Large intestine (tissue), 3 donors: Measurements from ENCODE around the gene PROX1. TPM values are rescaled to one million over a fixed set of nuclear protein-coding genes. Genes with fewer than 3 reads are reported as not detected.

Source experiments
- DNase-seq, 2 donors: peaks; one replicate each; pipeline versions ENCODE4 v3.0.0 to v3.0.0-alpha.2; 2013
- H3K27ac ChIP-seq: one replicate; pipeline ENCODE4 v1.5.1; 2013; ENCODE audit warnings: low read length
- H3K27me3 ChIP-seq: 2 replicates; pipeline ENCODE4 v1.6.1; 2013; ENCODE audit warnings: low read length; ENCODE audit not compliant: control insufficient read depth, insufficient read depth
- H3K36me3 ChIP-seq: 2 replicates; pipeline ENCODE4 v1.6.1; 2013; ENCODE audit warnings: low read length; ENCODE audit not compliant: control insufficient read depth, insufficient read depth
- H3K4me1 ChIP-seq: one replicate; pipeline ENCODE4 v1.6.1; 2013; ENCODE audit warnings: low read length; ENCODE audit not compliant: control insufficient read depth, insufficient read depth
- H3K4me3 ChIP-seq: one replicate; pipeline ENCODE4 v1.5.1; 2013; ENCODE audit warnings: low read length
- H3K9me3 ChIP-seq: one replicate; pipeline ENCODE4 v1.6.1; 2013; ENCODE audit warnings: mild to moderate bottlenecking, low read depth, low read length, moderate library complexity; ENCODE audit not compliant: control insufficient read depth
- WGBS: methylation state at CpG from one replicate; pipeline ENCODE4 v1.1.5; 2013; ENCODE audit warnings: low lambda C conversion rate; ENCODE audit not compliant: insufficient coverage; 5-methylcytosine and 5-hydroxymethylcytosine counted together
- polyA plus RNA-seq: library from polyadenylated mRNA; unstranded; fragments of 120-200 nt; gene quantifications from one replicate; pipeline ENCODE4 v1.2.1, GENCODE V29; 2013

Gene PROX1
- polyA plus RNA-seq, 1 donor = 7.8 TPM

- Histone ChIP-seq H3K4me1 (no peaks in the 10 kb centered on the region), H3K9me3 (no peaks in the 10 kb centered on the region), H3K36me3 (no peaks in the 10 kb centered on the region), H3K27ac (no peak overlapping the region), H3K4me3 (no peak overlapping the region), H3K27me3 (no peaks in the 10 kb centered on the region)
- WGBS = 36% methylated on average over 1 of the region's 3 CpGs
- DNase-seq = no peak
Measured at GRCh38 chr1:214021321-214021720, 33.5 kb downstream of the PROX1 start.

DNA sequence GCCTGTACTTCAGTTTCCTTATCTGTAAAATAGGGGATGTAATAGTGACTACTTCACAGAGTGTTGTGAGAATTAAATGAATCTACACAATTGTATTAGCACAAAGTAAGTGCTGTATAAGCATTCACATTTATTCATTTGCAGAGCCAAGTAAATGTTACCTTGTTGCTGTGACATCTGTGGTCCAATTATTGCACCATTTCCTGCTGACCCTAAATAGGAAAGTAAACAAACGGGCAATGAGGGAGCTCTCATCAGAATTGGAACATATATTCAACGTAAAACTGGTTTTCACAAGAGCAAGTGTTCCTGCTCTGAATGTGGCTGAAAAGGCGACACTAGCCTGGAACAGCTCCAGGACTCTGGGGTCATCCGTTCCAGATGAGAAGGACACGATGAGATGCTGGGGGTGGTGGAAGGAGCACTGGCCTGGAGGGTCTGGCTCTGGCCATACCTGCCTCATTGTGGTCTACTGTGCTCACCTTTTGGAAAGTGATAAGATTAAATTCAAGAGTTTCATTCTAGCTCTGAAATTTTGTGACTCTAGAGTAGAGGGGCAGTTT lies 34.5 kb downstream of the PROX1 start:
- no peaks in the 10 kb centered on the region for H3K36me3 ChIP-seq
- 100% methylated on average over 1 of the region's 5 CpGs for WGBS
- DNase-seq = no peak
- no peak overlapping the region for H3K27ac ChIP-seq
- H3K4me1 ChIP-seq = no peaks in the 10 kb centered on the region
- H3K9me3 ChIP-seq = no peaks in the 10 kb centered on the region
- H3K27me3 ChIP-seq = no peaks in the 10 kb centered on the region
- H3K4me3 ChIP-seq = no peak overlapping the region

GRCh38 chr1:214022810-214023425 lies 35.1 kb downstream of the PROX1 start:
- Histone ChIP-seq H3K36me3 (no peaks in the 10 kb centered on the region), H3K4me1 (peaks cover under 1% of the 10 kb centered on the region), H3K27me3 (no peaks in the 10 kb centered on the region), H3K4me3 (no peak overlapping the region), H3K9me3 (no peaks in the 10 kb centered on the region), H3K27ac (no peak overlapping the region)
- no CpG with 5 or more reads among the region's 2 CpGs for WGBS
- no peak for DNase-seq

GRCh38 chr1:214026985-214027384 lies 39.2 kb downstream of the PROX1 start:
- Histone ChIP-seq H3K9me3 (no peaks in the 10 kb centered on the region), H3K27ac (no peak overlapping the region), H3K36me3 (no peaks in the 10 kb centered on the region), H3K27me3 (no peaks in the 10 kb centered on the region), H3K4me1 (peaks cover 3% of the 10 kb centered on the region), H3K4me3 (no peak overlapping the region)
- DNase-seq = no peak
- 83% methylated on average over 1 of the region's 5 CpGs for WGBS

DNA sequence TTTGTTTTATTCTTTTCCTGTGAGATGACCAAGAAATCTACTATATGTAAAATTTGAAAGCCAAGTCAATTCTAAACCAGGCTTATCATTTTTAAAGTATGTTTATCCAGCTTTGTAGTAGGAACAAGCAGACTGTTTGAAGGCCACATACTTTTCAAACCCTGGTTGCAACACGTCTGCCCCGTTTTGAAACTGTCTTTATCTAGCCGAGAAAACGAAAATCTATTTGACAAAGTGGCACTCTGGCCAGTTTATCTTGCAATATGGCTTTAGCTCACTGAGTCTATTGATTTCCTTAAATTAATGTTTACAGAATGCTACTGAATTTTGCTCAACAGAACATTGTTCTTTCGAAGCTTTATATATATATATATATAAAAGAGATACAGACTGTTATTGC lies 39.7 kb downstream of the PROX1 start:
- WGBS = 14% methylated on average over 1 of the region's 5 CpGs
- no peaks in the 10 kb centered on the region for H3K9me3 ChIP-seq
- no peak overlapping the region for H3K27ac ChIP-seq
- H3K4me1 ChIP-seq = peaks cover 3% of the 10 kb centered on the region
- DNase-seq = peak in 1 of 2 donors; percentile 12
- H3K4me3 ChIP-seq = no peak overlapping the region
- no peaks in the 10 kb centered on the region for H3K27me3 ChIP-seq
- H3K36me3 ChIP-seq = no peaks in the 10 kb centered on the region

- Histone ChIP-seq H3K4me1 (peaks cover 3% of the 10 kb centered on the region), H3K27ac (no peak overlapping the region), H3K9me3 (no peaks in the 10 kb centered on the region), H3K36me3 (no peaks in the 10 kb centered on the region), H3K27me3 (no peaks in the 10 kb centered on the region), H3K4me3 (no peak overlapping the region)
- no peak for DNase-seq
- WGBS = 53% methylated on average over 2 of the region's 5 CpGs
Measured at GRCh38 chr1:214028095-214028494, 40.3 kb downstream of the PROX1 start.

DNA sequence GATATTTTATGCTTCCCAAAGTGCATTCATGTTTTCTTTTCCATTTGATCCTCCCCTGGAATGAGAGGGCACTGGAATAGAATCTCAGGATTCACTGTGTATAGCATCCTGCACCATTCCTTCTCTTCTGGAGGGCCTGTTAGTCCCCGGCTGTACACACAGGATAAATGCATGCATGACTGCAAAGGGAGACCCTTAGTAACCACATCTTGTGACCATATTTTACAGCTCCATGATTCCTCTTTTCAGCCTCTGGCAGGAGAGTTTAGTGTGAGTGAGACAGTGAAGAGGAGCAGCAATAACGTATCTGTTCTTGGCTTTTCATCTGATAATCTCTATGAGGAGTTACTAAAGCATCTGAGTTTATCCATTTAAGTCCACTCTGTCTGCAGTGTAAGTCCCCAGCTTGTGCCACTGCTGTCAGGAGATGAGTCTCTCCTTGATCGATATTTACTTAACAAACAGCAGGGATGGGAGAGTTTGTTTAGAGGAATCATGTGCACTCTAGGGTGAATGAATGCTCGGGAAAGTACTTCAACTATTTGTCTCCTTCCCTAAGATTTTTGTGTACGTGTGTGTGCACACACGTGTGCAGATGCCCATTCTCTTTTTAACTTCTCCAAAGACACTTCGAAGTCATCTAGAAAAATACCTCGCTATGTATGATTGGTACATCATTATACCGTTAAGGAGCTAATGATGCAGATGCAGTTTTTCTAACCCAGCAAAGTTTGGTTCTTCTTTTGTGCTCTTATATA lies 41.1 kb downstream of the PROX1 start:
- no peaks in the 10 kb centered on the region for H3K36me3 ChIP-seq
- no peak overlapping the region for H3K27ac ChIP-seq
- no peak for DNase-seq
- no peaks in the 10 kb centered on the region for H3K9me3 ChIP-seq
- H3K27me3 ChIP-seq = no peaks in the 10 kb centered on the region
- H3K4me3 ChIP-seq = no peak overlapping the region
- 70% methylated on average over 6 of the region's 9 CpGs for WGBS
- peaks cover 3% of the 10 kb centered on the region for H3K4me1 ChIP-seq

DNA sequence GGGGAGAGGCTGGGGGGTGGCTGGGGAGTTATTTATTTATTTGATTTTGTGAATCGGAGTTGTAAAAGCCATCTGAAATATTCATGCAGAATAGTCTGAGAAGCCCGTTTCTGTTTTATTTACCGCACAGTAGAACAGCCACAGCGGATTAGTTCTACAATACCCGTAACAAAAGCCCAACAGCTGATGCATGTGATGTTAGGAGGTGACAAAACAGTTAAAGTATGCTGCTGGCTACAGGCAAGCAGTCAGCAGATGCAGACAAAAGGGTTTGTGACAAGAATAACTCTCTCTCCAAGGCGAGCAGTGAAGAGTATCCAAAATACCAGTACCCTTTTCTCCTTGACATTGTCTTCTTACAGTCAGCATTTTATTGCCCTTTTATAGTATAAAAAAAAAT lies 42.0 kb downstream of the PROX1 start:
- Histone ChIP-seq H3K4me1 (peaks cover 3% of the 10 kb centered on the region), H3K27me3 (no peaks in the 10 kb centered on the region), H3K9me3 (no peaks in the 10 kb centered on the region), H3K4me3 (no peak overlapping the region), H3K36me3 (no peaks in the 10 kb centered on the region), H3K27ac (no peak overlapping the region)
- no CpG with 5 or more reads among the region's 6 CpGs for WGBS
- DNase-seq = no peak

DNA sequence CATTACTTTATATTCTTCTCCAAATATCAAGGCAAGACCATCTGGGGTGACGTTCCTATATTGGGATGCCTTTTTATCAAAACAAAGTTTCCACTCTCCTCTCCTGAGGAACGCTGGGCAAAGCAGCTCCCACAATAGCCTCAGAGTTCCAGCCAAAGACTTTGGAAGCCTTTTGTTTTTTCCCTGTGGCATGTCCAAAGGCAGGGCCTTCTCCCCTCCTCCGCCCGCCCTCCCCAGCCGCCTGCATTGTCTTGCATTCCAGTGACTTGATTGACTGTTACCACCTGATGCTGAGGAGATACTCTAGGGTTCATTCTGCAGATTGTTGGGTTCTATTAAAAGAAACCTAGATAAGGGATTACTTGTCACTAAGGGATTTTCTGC lies 43.5 kb downstream of the PROX1 start:
- WGBS = no CpG with 5 or more reads among the region's 5 CpGs
- Histone ChIP-seq H3K27me3 (no peaks in the 10 kb centered on the region), H3K4me1 (peaks cover 3% of the 10 kb centered on the region), H3K36me3 (no peaks in the 10 kb centered on the region), H3K4me3 (no peak overlapping the region), H3K27ac (no peak overlapping the region), H3K9me3 (no peaks in the 10 kb centered on the region)
- no peak for DNase-seq

DNA sequence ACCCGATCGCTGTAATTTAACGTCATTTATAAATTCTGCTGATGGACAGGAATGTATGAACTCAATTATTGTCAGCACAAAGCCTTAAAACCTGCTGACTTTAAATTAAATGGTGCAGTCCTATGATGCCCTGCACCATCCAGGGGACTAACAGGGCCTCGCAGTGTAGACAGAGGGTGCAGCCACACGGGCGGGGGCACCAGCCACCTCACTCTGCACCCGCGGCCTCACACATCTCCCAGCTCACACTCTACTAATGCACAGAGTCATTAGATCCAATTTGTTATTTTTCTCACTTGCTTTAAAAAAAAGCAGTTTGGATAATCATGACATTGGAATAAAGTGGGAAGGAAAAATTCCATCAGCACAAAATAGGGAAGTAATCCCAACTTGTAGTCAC lies 49.7 kb downstream of the PROX1 start:
- peaks cover 4% of the 10 kb centered on the region for H3K4me1 ChIP-seq
- no peaks in the 10 kb centered on the region for H3K27me3 ChIP-seq
- no CpG with 5 or more reads among the region's 8 CpGs for WGBS
- no peaks in the 10 kb centered on the region for H3K36me3 ChIP-seq
- H3K4me3 ChIP-seq = no peak overlapping the region
- no peak overlapping the region for H3K27ac ChIP-seq
- H3K9me3 ChIP-seq = no peaks in the 10 kb centered on the region
- no peak for DNase-seq
